ENCODE data around the gene ARHGAP18.

GRCh38 chr6:129670634-129671033, 39.3 kb downstream of the ARHGAP18 start:
- TF ChIP-seq CTCF (IDR thresholded peaks at IDR 0.05 in 4 of 5, conservative IDR thresholded peaks at IDR 0.05 in 1 of 5) (no peak), POLR2A (IDR thresholded peaks at IDR 0.05) (no peak)

Measured in gastrocnemius medialis (tissue), 4 donors.